CD4-positive, alpha-beta memory T cell (primary cell): ENCODE results near the gene ARL14EP. TPM values are rescaled to one million over a fixed set of nuclear protein-coding genes. Genes with fewer than 3 reads are reported as not detected.

Source experiments
- CTCF ChIA-PET: fragments of 350-600 bp; sonication (Branson Sonifier 250); formaldehyde crosslinking; loops from one replicate; lab custom pipeline; 2021; ENCODE audit warnings: inconsistent platforms; ENCODE audit not compliant: partially characterized antibody; lab: Charles Lee
- POLR2A ChIA-PET: fragments of 350-600 bp; sonication (Branson Sonifier 250); formaldehyde crosslinking; loops from one replicate; lab custom pipeline; 2021; ENCODE audit not compliant: partially characterized antibody; lab: Charles Lee
- DNase-seq, 5 donors: peaks; one replicate each; pipeline versions ENCODE4 v3.0.0 to v3.0.0-alpha.2; 2020 to 2022; ENCODE audit warnings: mixed read lengths in 1 of 5
- H3K27ac ChIP-seq: one replicate; pipeline ENCODE4 v1.7.0; 2013; ENCODE audit warnings: low read depth, low read length
- H3K27me3 ChIP-seq: 2 replicates; pipeline ENCODE4 v1.7.0; 2013; ENCODE audit warnings: mild to moderate bottlenecking, low read length, moderate library complexity; ENCODE audit not compliant: insufficient read depth
- H3K36me3 ChIP-seq: 2 replicates; pipeline ENCODE4 v1.7.0; 2013; ENCODE audit warnings: mild to moderate bottlenecking, low read length, moderate library complexity; ENCODE audit not compliant: insufficient read depth
- H3K4me1 ChIP-seq: 2 replicates; pipeline ENCODE4 v1.7.0; 2013; ENCODE audit warnings: mild to moderate bottlenecking, low read length, moderate library complexity; ENCODE audit not compliant: insufficient read depth
- H3K4me3 ChIP-seq, 2 donors: one replicate each; pipeline ENCODE4 v1.7.0; 2013; ENCODE audit warnings: low read length in 2 of 2, mild to moderate bottlenecking in 1 of 2
- H3K9me3 ChIP-seq, 2 donors: one replicate each; pipeline ENCODE4 v1.7.0; 2013; ENCODE audit warnings: low read length in 2 of 2, control low read depth in 1 of 2; ENCODE audit not compliant: control insufficient read depth in 1 of 2
- H3K27ac Mint-ChIP-seq, 7 donors: one replicate each; pipeline ENCODE4 v1.8.0; 2020 to 2021; ENCODE audit warnings: mixed read lengths in 7 of 7, mild to moderate bottlenecking in 6 of 7, inconsistent platforms in 3 of 7, moderate library complexity in 3 of 7
- H3K27me3 Mint-ChIP-seq, 2 donors: one replicate each; pipeline ENCODE4 v1.8.0; 2020 to 2021; ENCODE audit warnings: mixed read lengths in 2 of 2
- H3K36me3 Mint-ChIP-seq, 2 donors: one replicate each; pipeline ENCODE4 v1.8.0; 2020 to 2021; ENCODE audit warnings: mixed read lengths in 2 of 2, inconsistent platforms in 1 of 2, mild to moderate bottlenecking in 1 of 2
- H3K4me1 Mint-ChIP-seq, 4 donors: one replicate each; pipeline ENCODE4 v1.8.0; 2020 to 2021; ENCODE audit warnings: mixed read lengths in 4 of 4, mild to moderate bottlenecking in 1 of 4
- H3K4me3 Mint-ChIP-seq, 8 donors: one replicate each; pipeline ENCODE4 v1.8.0; 2020 to 2021; ENCODE audit warnings: mixed read lengths in 8 of 8, mild to moderate bottlenecking in 7 of 8, moderate library complexity in 6 of 8, inconsistent platforms in 3 of 8
- H3K9me3 Mint-ChIP-seq, 8 donors: one replicate each; pipeline ENCODE4 v1.8.0; 2020 to 2021; ENCODE audit warnings: mixed read lengths in 8 of 8, mild to moderate bottlenecking in 5 of 8, inconsistent platforms in 3 of 8, moderate library complexity in 1 of 8
- intact Hi-C: fragments of 100-400 bp; cut with micrococcal nuclease; formaldehyde crosslinking; loops from one replicate; pipeline ENCODE4 v1.15.1; 2023
- polyA plus RNA-seq, 2 donors: library from polyadenylated mRNA; unstranded; fragments of 300-500 nt; fragmentation: Illumina TruSeq; gene quantifications; one replicate each; pipeline ENCODE4 v1.2.3, GENCODE V29; 2021
- total RNA-seq, 2 experiments: library from RNA; stranded (reverse); gene quantifications; one replicate each; pipeline ENCODE4 v1.2.3, GENCODE V29; 2021

Gene ARL14EP
- total and polyA plus RNA-seq, 4 experiments from 2014 or later, result 44.3 to 86.7 (median 66.8) TPM

DNA sequence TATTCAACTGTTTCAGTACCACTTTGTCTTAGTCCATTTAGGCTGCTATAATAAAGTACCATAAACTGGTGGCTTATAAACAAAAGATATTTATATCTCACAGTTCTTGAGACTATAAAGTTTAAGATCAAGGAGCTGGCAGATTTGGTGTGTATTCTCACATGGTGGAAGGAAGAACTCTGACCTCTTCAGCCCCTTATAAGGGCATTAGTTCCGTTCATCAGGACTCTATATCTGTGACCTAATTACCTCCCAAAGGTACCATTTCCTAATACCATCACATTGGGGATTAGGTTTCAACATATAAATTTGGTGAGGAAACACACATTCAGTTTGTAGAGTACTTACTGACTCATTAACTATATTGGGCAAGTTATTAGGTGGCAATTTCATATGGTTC, 10.7 kb upstream of the ARL14EP start:
- H3K9me3 Mint-ChIP-seq, result peaks cover 0 to 11% (median 5%) of the 10 kb centered on the region in 8 donors

GRCh38 chr11:30313580-30313979, 9.3 kb upstream of the ARL14EP start:
- Mint-ChIP-seq H3K27me3 (peaks cover 6 to 9% of the 10 kb centered on the region in 2 donors), H3K27ac (no peak overlapping the region), H3K36me3 (no peaks in the 10 kb centered on the region), H3K4me3 (no peak overlapping the region), H3K9me3 (peaks cover 0 to 11% (median 5%) of the 10 kb centered on the region in 8 donors), H3K4me1 (peaks cover 0 to 11% (median 2%) of the 10 kb centered on the region in 4 donors)
- Histone ChIP-seq H3K4me1 (no peaks in the 10 kb centered on the region), H3K9me3 (no peaks in the 10 kb centered on the region), H3K27me3 (no peaks in the 10 kb centered on the region), H3K4me3 (no peak overlapping the region), H3K27ac (no peak overlapping the region), H3K36me3 (no peaks in the 10 kb centered on the region)
- CTCF ChIA-PET, result no interaction called here
- intact Hi-C loops, result no loop called here
- no peak for DNase-seq
- POLR2A ChIA-PET, result no interaction called here

More for the DNA sequence above, 10.7 kb upstream of the ARL14EP start:
- POLR2A ChIA-PET, result no interaction called here
- no peaks in the 10 kb centered on the region for H3K36me3 Mint-ChIP-seq
- H3K36me3 ChIP-seq, result no peaks in the 10 kb centered on the region
- H3K4me3 Mint-ChIP-seq, result no peak overlapping the region
- peaks cover 6 to 13% of the 10 kb centered on the region in 2 donors for H3K27me3 Mint-ChIP-seq
- no peaks in the 10 kb centered on the region for H3K27me3 ChIP-seq
- no peak overlapping the region for H3K4me3 ChIP-seq
- H3K27ac Mint-ChIP-seq, result no peak overlapping the region
- peaks cover 0 to 3% (median 1%) of the 10 kb centered on the region in 4 donors for H3K4me1 Mint-ChIP-seq
- no peak overlapping the region for H3K27ac ChIP-seq
- H3K4me1 ChIP-seq, result no peaks in the 10 kb centered on the region
- no peaks in the 10 kb centered on the region for H3K9me3 ChIP-seq
- DNase-seq, result no peak
- intact Hi-C loops, result no loop called here
- CTCF ChIA-PET, result no interaction called here

DNA sequence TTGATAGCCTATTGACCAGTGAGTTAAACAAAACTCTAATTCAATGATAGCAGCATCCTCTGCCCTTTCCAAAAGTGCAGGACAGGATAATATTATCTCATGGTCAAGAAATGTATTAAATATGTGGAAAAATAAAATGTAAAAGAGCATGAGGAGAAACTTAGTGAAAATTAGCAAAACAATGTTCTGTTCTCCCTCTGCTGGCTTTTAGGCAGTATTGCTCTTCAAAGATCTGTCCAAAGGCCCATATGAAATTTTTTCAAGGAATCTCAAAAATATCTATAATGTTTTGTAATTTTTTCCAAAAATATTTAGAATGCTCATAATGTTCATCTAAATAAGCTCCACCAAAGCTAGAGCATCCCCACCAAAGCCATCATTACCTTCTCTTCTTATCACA, 8.3 kb upstream of the ARL14EP start:
- ChIA-PET POLR2A (no interaction called here), CTCF (interaction anchor here (1.0 to 3.5 kb wide), 2 partner anchors 9 to 12 kb away, joined by 3 to 10 read pairs; partner anchors contain the start of gene ARL14EP)
- peaks cover 0 to 11% (median 2%) of the 10 kb centered on the region in 4 donors for H3K4me1 Mint-ChIP-seq
- Histone ChIP-seq H3K27ac (no peak overlapping the region), H3K9me3 (no peaks in the 10 kb centered on the region), H3K36me3 (no peaks in the 10 kb centered on the region), H3K4me1 (no peaks in the 10 kb centered on the region), H3K4me3 (no peak overlapping the region), H3K27me3 (no peaks in the 10 kb centered on the region)
- H3K9me3 Mint-ChIP-seq, result peaks cover 0 to 11% (median 5%) of the 10 kb centered on the region in 8 donors
- peaks cover 7% of the 10 kb centered on the region in 2 donors for H3K27me3 Mint-ChIP-seq
- H3K4me3 Mint-ChIP-seq, result no peak overlapping the region
- intact Hi-C loops, result no loop called here
- no peaks in the 10 kb centered on the region for H3K36me3 Mint-ChIP-seq
- DNase-seq, result no peak
- no peak overlapping the region for H3K27ac Mint-ChIP-seq

GRCh38 chr11:30316237-30316636, 6.7 kb upstream of the ARL14EP start:
- DNase-seq, result no peak

GRCh38 chr11:30317030-30317429, 5.9 kb upstream of the ARL14EP start:
- DNase-seq, result no peak
- Mint-ChIP-seq H3K4me1 (peaks cover 0 to 14% (median 3%) of the 10 kb centered on the region in 4 donors), H3K4me3 (peak overlapping the region in 1 of 8 donors; percentile 14), H3K36me3 (no peaks in the 10 kb centered on the region), H3K27me3 (peaks cover 2 to 6% of the 10 kb centered on the region in 2 donors), H3K9me3 (no peaks in the 10 kb centered on the region), H3K27ac (peak overlapping the region in 1 of 7 donors; percentile 8)
- Histone ChIP-seq H3K9me3 (no peaks in the 10 kb centered on the region), H3K36me3 (no peaks in the 10 kb centered on the region), H3K27me3 (no peaks in the 10 kb centered on the region), H3K27ac (no peak overlapping the region), H3K4me3 (no peak overlapping the region), H3K4me1 (no peaks in the 10 kb centered on the region)
- ChIA-PET CTCF (interaction anchor here (1.4 to 3.5 kb wide), 3 partner anchors 9 to 28 kb away, joined by 3 to 10 read pairs (median 6); no protein-coding TSS in a partner anchor), POLR2A (no interaction called here)
- intact Hi-C loops, result no loop called here

More at GRCh38 chr11:30316237-30316636, 6.7 kb upstream of the ARL14EP start:
- ChIA-PET CTCF (interaction anchor here (1.4 to 3.5 kb wide), 3 partner anchors 10 to 29 kb away, joined by 3 to 10 read pairs (median 6); no protein-coding TSS in a partner anchor), POLR2A (no interaction called here)
- peaks cover 3 to 6% of the 10 kb centered on the region in 2 donors for H3K27me3 Mint-ChIP-seq
- H3K4me1 Mint-ChIP-seq, result peaks cover 0 to 11% (median 2%) of the 10 kb centered on the region in 4 donors
- Histone ChIP-seq H3K27me3 (no peaks in the 10 kb centered on the region), H3K4me1 (no peaks in the 10 kb centered on the region), H3K9me3 (no peaks in the 10 kb centered on the region), H3K4me3 (no peak overlapping the region), H3K27ac (no peak overlapping the region), H3K36me3 (no peaks in the 10 kb centered on the region)
- H3K36me3 Mint-ChIP-seq, result no peaks in the 10 kb centered on the region
- no peak overlapping the region for H3K27ac Mint-ChIP-seq
- peaks cover 0 to 6% (median under 1%) of the 10 kb centered on the region in 8 donors for H3K9me3 Mint-ChIP-seq
- intact Hi-C loops, result no loop called here
- H3K4me3 Mint-ChIP-seq, result no peak overlapping the region

- peak overlapping the region in 1 of 8 donors; percentile 27 for H3K4me3 Mint-ChIP-seq
- intact Hi-C loops, result loop anchor here (5.0 to 10.0 kb wide), 2 partner anchors 127 to 1046 kb away; partner anchors contain the start of genes DCDC1 and DNAJC24
- POLR2A ChIA-PET, result no interaction called here
- Histone ChIP-seq H3K9me3 (no peaks in the 10 kb centered on the region), H3K4me3 (no peak overlapping the region), H3K4me1 (peaks cover 36% of the 10 kb centered on the region), H3K27ac (no peak overlapping the region), H3K36me3 (no peaks in the 10 kb centered on the region), H3K27me3 (no peaks in the 10 kb centered on the region)
- CTCF ChIA-PET, result no interaction called here
- DNase-seq, result no peak
- H3K9me3 Mint-ChIP-seq, result no peaks in the 10 kb centered on the region
- H3K4me1 Mint-ChIP-seq, result peaks cover 25 to 55% (median 38%) of the 10 kb centered on the region in 4 donors
- peaks cover 2 to 6% of the 10 kb centered on the region in 2 donors for H3K27me3 Mint-ChIP-seq
- peaks cover 0 to 7% of the 10 kb centered on the region in 2 donors for H3K36me3 Mint-ChIP-seq
- H3K27ac Mint-ChIP-seq, result no peak overlapping the region
Measured at GRCh38 chr11:30321321-30321720, 1.6 kb upstream of the ARL14EP start.

- Histone ChIP-seq H3K36me3 (no peaks in the 10 kb centered on the region), H3K9me3 (no peaks in the 10 kb centered on the region), H3K4me3 (no peak overlapping the region), H3K27ac (peak overlapping the region; percentile 94), H3K4me1 (peaks cover 44% of the 10 kb centered on the region), H3K27me3 (no peaks in the 10 kb centered on the region)
- Mint-ChIP-seq H3K27ac (peak overlapping the region; percentile 99 to 100 (median 99)), H3K27me3 (peaks cover 2 to 6% of the 10 kb centered on the region in 2 donors), H3K36me3 (peaks cover 0 to 7% of the 10 kb centered on the region in 2 donors), H3K4me3 (peak overlapping the region; percentile 99 to 100 (median 99)), H3K9me3 (no peaks in the 10 kb centered on the region), H3K4me1 (peaks cover 31 to 61% (median 45%) of the 10 kb centered on the region in 4 donors)
- no peak for DNase-seq
- intact Hi-C loops, result loop anchor here (5.0 to 10.0 kb wide), 2 partner anchors 127 to 1045 kb away; partner anchors contain the start of genes DCDC1 and DNAJC24
- ChIA-PET POLR2A (interaction anchor here (1.1 to 2.6 kb wide), 4 partner anchors 12 to 1048 kb away, joined by 3 to 11 read pairs (median 4); partner anchors contain the start of genes DCDC1 and DNAJC24), CTCF (interaction anchor here (1.6 kb wide), 1 partner anchor 12 kb away, joined by 10 read pairs; no protein-coding TSS in a partner anchor)
Measured at GRCh38 chr11:30322191-30322590, 713 bp upstream of the ARL14EP start.
